HepG2 (cell line): ENCODE measurements around the gene TMA7B. TPM values are rescaled to one million over a fixed set of nuclear protein-coding genes. Genes with fewer than 3 reads are reported as not detected.

ENCODE experiments used
- ATAC-seq: fragments of 200-7000 bp; cut with Tn5 transposase; 3 replicates; pipeline ENCODE4 v1.9.1; 2020; ENCODE audit warnings: mild to moderate bottlenecking, moderate library complexity
- BruUV-seq: library from RNA; stranded (reverse); fragments of 400-500 nt; replicated peaks from 2 replicates; lab custom pipeline; 2021; lab: Mats Ljungman, UMichigan
- CTCF ChIA-PET: fragments of 300-600 bp; formaldehyde crosslinking; extraction: SDS; loops from one replicate; lab custom pipeline; 2021; ENCODE audit warnings: low total read pairs, inconsistent platforms, low intra/inter-chr PET ratio; lab: Yijun Ruan, JAX
- POLR2A ChIA-PET: fragments of 350-600 bp; sonication (Branson Sonifier 250); formaldehyde crosslinking; loops from one replicate; lab custom pipeline; 2020; ENCODE audit warnings: antibody characterized with exemption, inconsistent platforms; lab: Yijun Ruan, JAX
- DNase-seq: peaks from one replicate; pipeline ENCODE4 v3.0.0-alpha.2; 2015; ENCODE audit warnings: low spot score
- FAIRE-seq: peaks from 3 replicates; lab custom pipeline; 2011; peaks lifted over from hg19 to GRCh38; lab: Jason Lieb, UNC
- H2AFZ ChIP-seq: one replicate; pipeline ENCODE4 v1.6.1; 2011; ENCODE audit warnings: low read length, inconsistent platforms
- H3K27ac ChIP-seq: fragments of 300-600 bp; 3 replicates; pipeline ENCODE4 v1.8.0; 2011; ENCODE audit warnings: mixed run types, mild to moderate bottlenecking, mixed read lengths, low read length, inconsistent platforms; ENCODE audit not compliant: insufficient read depth; ENCODE audit errors: extremely low read length
- H3K27me3 ChIP-seq, 2 experiments: fragments of 200-600 bp in 1 of 2; 2 replicates in 1 of 2; 3 replicates in 1 of 2; pipeline versions ENCODE4 v1.6.0 to v1.8.0; 2011; ENCODE audit warnings: low read length in 2 of 2, mild to moderate bottlenecking in 2 of 2, moderate library complexity in 2 of 2, inconsistent platforms in 1 of 2; ENCODE audit not compliant: insufficient read depth in 2 of 2, control insufficient read depth in 1 of 2
- H3K36me3 ChIP-seq, 2 experiments: fragments of 200-600 bp in 1 of 2; replicated peaks in 1 of 2; 2 replicates in 1 of 2; 3 replicates in 1 of 2; pipeline versions ENCODE4 v1.5.1 to v1.8.0; 2011; ENCODE audit warnings: low read length in 2 of 2, inconsistent platforms in 1 of 2; ENCODE audit not compliant: insufficient read depth in 2 of 2, control insufficient read depth in 1 of 2
- H3K4me1 ChIP-seq: 2 replicates; pipeline ENCODE4 v1.5.1; 2012; ENCODE audit warnings: low read length, inconsistent platforms; ENCODE audit not compliant: insufficient read depth
- H3K4me2 ChIP-seq: 2 replicates; pipeline ENCODE4 v1.6.0; 2011; ENCODE audit warnings: low read depth, low read length, inconsistent platforms
- H3K4me3 ChIP-seq, 3 experiments: fragments of 200-600 bp in 1 of 3; sonication (generic), shearing (Covaris generic) in 1 of 3; replicated peaks in 1 of 3; 2 replicates each; pipeline ENCODE4 v1.5.1; 2011 to 2016; ENCODE audit warnings: low read length in 3 of 3, inconsistent platforms in 2 of 3, low read depth in 2 of 3, mild to moderate bottlenecking in 2 of 3, control low read depth in 1 of 3, mixed read lengths in 1 of 3; ENCODE audit not compliant: insufficient read depth in 1 of 3
- H3K79me2 ChIP-seq: one replicate; pipeline ENCODE4 v1.6.1; 2011; ENCODE audit warnings: low read length, inconsistent platforms; ENCODE audit not compliant: insufficient read depth
- H3K9ac ChIP-seq: 2 replicates; pipeline ENCODE4 v1.6.0; 2011; ENCODE audit warnings: mild to moderate bottlenecking, low read depth, low read length, inconsistent platforms; ENCODE audit not compliant: insufficient read depth
- H3K9me3 ChIP-seq: 2 replicates; pipeline ENCODE4 v1.5.1; 2012; ENCODE audit warnings: mild to moderate bottlenecking, low read length
- H4K20me1 ChIP-seq: 2 replicates; pipeline ENCODE4 v1.6.0; 2011; ENCODE audit warnings: inconsistent platforms, mild to moderate bottlenecking, low read length, moderate library complexity; ENCODE audit not compliant: insufficient read depth
- CREB1 ChIP-seq, 2 experiments: fragments of 450-650 bp in 1 of 2; IDR thresholded peaks; 2 replicates each; pipeline ENCODE4 v1.6.1; 2016 to 2017; ENCODE audit warnings: control low read depth in 1 of 2, mild to moderate bottlenecking in 1 of 2, missing compliant biosample characterization in 1 of 2, missing genetic modification characterization in 1 of 2
- HMG20B ChIP-seq: conservative IDR thresholded peaks from 2 replicates; pipeline ENCODE4 v1.6.1; 2016; ENCODE audit warnings: missing genetic modification reagents, missing compliant biosample characterization
- KAT8 ChIP-seq: IDR thresholded peaks from 2 replicates; pipeline ENCODE4 v1.6.1; 2016; ENCODE audit warnings: missing genetic modification reagents, missing compliant biosample characterization
- ZMAT3 ChIP-seq: sonication (generic); formaldehyde crosslinking; conservative IDR thresholded peaks from 2 replicates; pipeline ENCODE4 v1.7.0; 2021; ENCODE audit warnings: missing genetic modification reagents
- ZNF230 ChIP-seq: sonication (generic); formaldehyde crosslinking; IDR thresholded peaks from 2 replicates; pipeline ENCODE4 v1.4.0; 2020; ENCODE audit warnings: mild to moderate bottlenecking, missing genetic modification reagents
- ZNF232 ChIP-seq: sonication (generic); formaldehyde crosslinking; IDR thresholded peaks from 2 replicates; pipeline ENCODE4 v1.4.0; 2020; ENCODE audit warnings: missing genetic modification reagents, borderline replicate concordance
- ZNF468 ChIP-seq: sonication (generic); formaldehyde crosslinking; IDR thresholded peaks from 2 replicates; pipeline ENCODE4 v1.8.0; 2022; ENCODE audit warnings: mild to moderate bottlenecking, moderate library complexity, missing genetic modification reagents
- ZNF75D ChIP-seq: sonication (generic); formaldehyde crosslinking; IDR thresholded peaks from 2 replicates; pipeline ENCODE4 v1.8.1; 2023; ENCODE audit warnings: missing genetic modification reagents, mild to moderate bottlenecking, borderline replicate concordance
- WGBS: methylation state at CpG from one replicate; pipeline ENCODE4 v1.1.6; 2017; ENCODE audit warnings: low lambda C conversion rate; 5-methylcytosine and 5-hydroxymethylcytosine counted together
- in situ Hi-C: cut with HindIII; loops from 2 replicates; pipeline ENCODE4 v1.10.0; 2017; ENCODE audit warnings: low pct_unique_long_range_greater_than_20kb; ENCODE audit not compliant: extremely low pct_ligation_motif_present
- intact Hi-C: fragments of 100-400 bp; cut with micrococcal nuclease; formaldehyde crosslinking; loops from one replicate; pipeline ENCODE4 v1.10.0; 2022; ENCODE audit not compliant: unreplicated experiment
- polyA plus RNA-seq, 8 experiments: library from polyadenylated mRNA; depleted of rRNA in 3 of 8; stranded (reverse) in 7 of 8; unstranded in 1 of 8; fragments of >200 nt; fragmentation: Illumina TruSeq in 4 of 8; extraction: Trizol in 4 of 8; gene quantifications; 2 replicates each; pipeline versions ENCODE4 v1.2.1 to v1.2.3, GENCODE V29; 2011 to 2016; ENCODE audit warnings: low read depth in 4 of 8, missing spikeins in 1 of 8, mixed read lengths in 1 of 8; ENCODE audit not compliant: insufficient read depth in 1 of 8
- total RNA-seq, 5 experiments: library from RNA; depleted of rRNA; stranded (reverse); fragments of >200 nt; fragmentation: Illumina TruSeq; extraction: Trizol; gene quantifications; 2 replicates each; pipeline ENCODE4 v1.2.3, GENCODE V29; 2016; ENCODE audit warnings: low read depth in 1 of 5

Gene TMA7B
- total and polyA plus RNA-seq, 2 of the 13 experiments (the other 11 are each of a cell fraction or from before 2014, with no cell fraction given): not detected

DNA sequence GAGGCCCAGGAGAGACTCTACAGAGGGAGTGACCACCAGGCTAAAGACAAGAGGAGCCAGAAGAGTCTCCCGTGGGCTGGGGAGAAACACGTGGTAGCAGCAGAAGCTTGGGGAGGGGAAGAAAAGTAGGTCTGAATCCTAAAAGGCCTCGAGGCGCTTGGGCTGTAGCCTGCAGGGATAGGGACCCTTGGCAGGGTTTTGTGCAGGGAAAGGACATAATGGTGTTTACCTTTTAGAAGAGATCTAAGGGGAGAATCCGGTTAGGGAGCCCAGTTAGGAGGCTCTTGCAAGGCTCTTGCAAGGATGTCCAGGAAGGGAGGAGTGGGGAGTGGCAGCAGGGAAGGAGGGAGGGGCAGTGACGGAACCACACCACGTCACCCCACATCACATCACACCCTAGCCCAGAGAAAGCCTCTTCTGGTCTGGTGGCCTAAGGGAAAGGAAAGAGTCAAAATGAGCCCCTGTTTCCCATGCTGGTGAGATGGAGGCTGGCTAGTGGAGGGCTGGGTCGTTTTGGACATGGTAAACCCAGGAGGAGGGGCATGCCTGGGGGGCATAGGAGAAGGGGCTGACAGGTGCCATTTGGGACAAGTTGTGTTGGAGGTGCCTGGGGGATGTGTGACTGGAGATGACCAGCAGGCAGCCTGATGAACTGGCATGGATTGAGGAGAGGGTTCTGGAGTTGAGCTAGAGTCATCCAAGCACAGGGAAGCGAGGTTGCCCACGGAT lies 28.4 kb downstream of the TMA7B start:
- H3K27me3 ChIP-seq: peaks cover 2 to 25% of the 10 kb centered on the region in 2 experiments; a peak in 3 of 5 replicates
- no peaks in the 10 kb centered on the region for H3K79me2 ChIP-seq
- TF ChIP-seq CREB1 (IDR thresholded peaks at IDR 0.05) (0 out of 2 replicates have a peak, but pooled peaks have one; percentile 18), CREB1 (CRISPR knock-in tag; IDR thresholded peaks at IDR 0.05) (no peak), KAT8 (CRISPR knock-in tag) (no peak), ZNF230 (CRISPR knock-in tag) (no peak), ZNF75D (CRISPR knock-in tag) (no peak), ZNF232 (no peak), ZNF468 (CRISPR knock-in tag) (no peak)
- WGBS: 32% methylated on average over 10 of the region's 10 CpGs
- in situ Hi-C loops: no loop called here
- no peak for DNase-seq
- ChIA-PET CTCF (no interaction called here), POLR2A (no interaction called here)
- peaks cover 32% of the 10 kb centered on the region for H3K4me1 ChIP-seq
- H3K9me3 ChIP-seq: no peaks in the 10 kb centered on the region
- no peak for FAIRE-seq
- no peak overlapping the region for H2AFZ ChIP-seq
- BruUV-seq: no TSS peak
- no peak overlapping the region for H3K9ac ChIP-seq
- no peaks in the 10 kb centered on the region for H4K20me1 ChIP-seq
- ATAC-seq: no peak
- no peaks in the 10 kb centered on the region for H3K36me3 ChIP-seq
- no peak overlapping the region for H3K4me2 ChIP-seq
- no peak overlapping the region for H3K4me3 ChIP-seq
- intact Hi-C loops: no loop called here
- no peak overlapping the region for H3K27ac ChIP-seq

DNA sequence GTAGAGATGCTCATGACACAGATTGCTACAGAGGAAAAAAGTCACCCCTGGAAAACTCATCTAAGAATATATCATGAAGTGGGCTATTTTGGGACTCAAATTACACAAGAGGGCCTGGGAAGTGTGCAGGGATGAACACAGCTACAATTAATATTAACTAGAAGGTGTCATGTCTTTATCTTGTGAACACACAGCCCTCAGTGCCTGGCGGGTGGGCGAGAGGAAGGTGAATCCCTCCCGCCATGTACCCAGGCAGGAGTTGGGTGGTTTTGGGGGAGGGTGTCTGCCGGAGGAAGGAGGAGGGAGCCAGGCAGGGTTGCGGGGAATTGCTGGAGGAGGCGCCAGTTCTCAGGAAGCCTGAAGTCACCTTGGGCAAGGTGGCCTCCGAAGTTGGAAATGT lies 29.4 kb downstream of the TMA7B start:
- no peaks in the 10 kb centered on the region for H3K9me3 ChIP-seq
- DNase-seq: no peak
- ChIA-PET CTCF (no interaction called here), POLR2A (no interaction called here)
- no peaks in the 10 kb centered on the region for H4K20me1 ChIP-seq
- H3K27ac ChIP-seq: no peak overlapping the region
- H3K36me3 ChIP-seq: no peaks in the 10 kb centered on the region
- 63% methylated on average over 7 of the region's 7 CpGs for WGBS
- BruUV-seq: no TSS peak
- TF ChIP-seq ZMAT3 (CRISPR knock-in tag): no peak
- TF ChIP-seq HMG20B: no peak
- no peak for FAIRE-seq
- intact Hi-C loops: no loop called here
- no peak overlapping the region for H3K4me2 ChIP-seq
- H3K27me3 ChIP-seq: peaks cover 2 to 25% of the 10 kb centered on the region in 2 experiments; a peak in 3 of 5 replicates
- no peak overlapping the region for H3K9ac ChIP-seq
- no peak overlapping the region for H2AFZ ChIP-seq
- peaks cover 32% of the 10 kb centered on the region for H3K4me1 ChIP-seq
- no peaks in the 10 kb centered on the region for H3K79me2 ChIP-seq
- in situ Hi-C loops: no loop called here
- no peak for ATAC-seq
- H3K4me3 ChIP-seq: no peak overlapping the region
